ENCODE data around the gene SLC12A5.

The SLC12A5 gene

DNA sequence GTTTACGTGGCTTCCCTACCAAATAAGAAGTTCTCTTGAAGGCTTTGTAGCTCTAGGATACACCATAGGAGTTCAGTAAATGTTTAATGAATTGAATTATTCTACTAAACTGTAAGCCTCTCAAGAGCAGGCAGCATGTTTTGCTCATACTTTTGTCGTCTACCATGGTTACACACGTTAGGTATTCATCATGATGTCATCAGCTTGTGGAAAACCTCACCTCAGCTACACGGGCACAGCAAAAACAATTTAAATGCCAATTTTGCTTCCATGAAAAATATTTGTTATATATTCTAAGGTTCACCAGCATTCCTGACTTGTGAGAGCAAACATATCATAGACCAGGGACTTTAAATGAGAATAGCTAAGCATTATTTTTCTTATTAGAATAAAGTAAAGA, 44.0 kb downstream of the SLC12A5 start:
- Histone ChIP-seq H3K36me3 (ENCODE audit: control insufficient read depth, insufficient read depth, low read length) (peaks cover 54% of the 10 kb centered on the region), H3K4me1 (ENCODE audit: control insufficient read depth, insufficient read depth, low read length, poor library complexity, severe bottlenecking) (no peaks in the 10 kb centered on the region), H3K27me3 (replicated peaks; ENCODE audit: control insufficient read depth, insufficient read depth, low read length, poor library complexity, severe bottlenecking) (no peaks in the 10 kb centered on the region), H3K4me3 (ENCODE audit: insufficient read depth, low read depth, low read length, poor library complexity, severe bottlenecking) (no peak overlapping the region), H3K9me3 (ENCODE audit: control insufficient read depth, low read length) (no peaks in the 10 kb centered on the region), H3K27ac (ENCODE audit: insufficient read depth, low read length, poor library complexity, severe bottlenecking) (no peak overlapping the region)
- no peak for DNase-seq

DNA sequence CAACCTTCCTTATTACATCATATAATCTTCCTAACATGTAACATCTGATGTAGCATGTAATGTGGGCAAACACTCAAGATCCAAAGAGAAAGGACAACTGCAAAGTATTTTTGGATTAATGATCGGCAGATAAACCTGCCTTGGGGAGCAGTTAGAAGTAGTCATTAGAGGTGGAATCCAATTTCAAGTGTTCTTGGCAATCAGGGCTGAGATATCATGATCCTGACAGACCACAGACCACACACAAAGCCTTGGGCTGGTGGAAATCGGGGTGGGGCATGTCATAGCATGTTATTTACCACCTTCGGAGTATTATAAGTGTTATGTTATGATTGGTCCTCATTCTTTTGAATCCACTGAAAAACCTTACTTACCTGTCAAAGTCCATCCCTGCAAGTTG, 44.4 kb downstream of the SLC12A5 start:
- Histone ChIP-seq H3K36me3 (ENCODE audit: control insufficient read depth, insufficient read depth, low read length) (peaks cover 54% of the 10 kb centered on the region), H3K27me3 (replicated peaks; ENCODE audit: control insufficient read depth, insufficient read depth, low read length, poor library complexity, severe bottlenecking) (no peaks in the 10 kb centered on the region), H3K4me1 (ENCODE audit: control insufficient read depth, insufficient read depth, low read length, poor library complexity, severe bottlenecking) (no peaks in the 10 kb centered on the region), H3K9me3 (ENCODE audit: control insufficient read depth, low read length) (no peaks in the 10 kb centered on the region), H3K4me3 (ENCODE audit: insufficient read depth, low read depth, low read length, poor library complexity, severe bottlenecking) (no peak overlapping the region), H3K27ac (ENCODE audit: insufficient read depth, low read length, poor library complexity, severe bottlenecking) (no peak overlapping the region)
- no peak for DNase-seq

- no peak for DNase-seq
- Histone ChIP-seq H3K27me3 (replicated peaks; ENCODE audit: control insufficient read depth, insufficient read depth, low read length, poor library complexity, severe bottlenecking) (no peaks in the 10 kb centered on the region), H3K4me3 (ENCODE audit: insufficient read depth, low read depth, low read length, poor library complexity, severe bottlenecking) (no peak overlapping the region), H3K9me3 (ENCODE audit: control insufficient read depth, low read length) (no peaks in the 10 kb centered on the region), H3K36me3 (ENCODE audit: control insufficient read depth, insufficient read depth, low read length) (peaks cover 55% of the 10 kb centered on the region), H3K4me1 (ENCODE audit: control insufficient read depth, insufficient read depth, low read length, poor library complexity, severe bottlenecking) (no peaks in the 10 kb centered on the region), H3K27ac (ENCODE audit: insufficient read depth, low read length, poor library complexity, severe bottlenecking) (no peak overlapping the region)
These were observed 45.0 kb downstream of the SLC12A5 start for GRCh38 chr20:46074006-46074405.

GRCh38 chr20:46076806-46077205, 47.8 kb downstream of the SLC12A5 start:
- Histone ChIP-seq H3K27ac (ENCODE audit: insufficient read depth, low read length, poor library complexity, severe bottlenecking) (no peak overlapping the region), H3K27me3 (replicated peaks; ENCODE audit: control insufficient read depth, insufficient read depth, low read length, poor library complexity, severe bottlenecking) (no peaks in the 10 kb centered on the region), H3K4me3 (ENCODE audit: insufficient read depth, low read depth, low read length, poor library complexity, severe bottlenecking) (no peak overlapping the region), H3K36me3 (ENCODE audit: control insufficient read depth, insufficient read depth, low read length) (peaks cover 45% of the 10 kb centered on the region), H3K4me1 (ENCODE audit: control insufficient read depth, insufficient read depth, low read length, poor library complexity, severe bottlenecking) (peaks cover 3% of the 10 kb centered on the region), H3K9me3 (ENCODE audit: control insufficient read depth, low read length) (no peaks in the 10 kb centered on the region)
- DNase-seq = no peak

DNA sequence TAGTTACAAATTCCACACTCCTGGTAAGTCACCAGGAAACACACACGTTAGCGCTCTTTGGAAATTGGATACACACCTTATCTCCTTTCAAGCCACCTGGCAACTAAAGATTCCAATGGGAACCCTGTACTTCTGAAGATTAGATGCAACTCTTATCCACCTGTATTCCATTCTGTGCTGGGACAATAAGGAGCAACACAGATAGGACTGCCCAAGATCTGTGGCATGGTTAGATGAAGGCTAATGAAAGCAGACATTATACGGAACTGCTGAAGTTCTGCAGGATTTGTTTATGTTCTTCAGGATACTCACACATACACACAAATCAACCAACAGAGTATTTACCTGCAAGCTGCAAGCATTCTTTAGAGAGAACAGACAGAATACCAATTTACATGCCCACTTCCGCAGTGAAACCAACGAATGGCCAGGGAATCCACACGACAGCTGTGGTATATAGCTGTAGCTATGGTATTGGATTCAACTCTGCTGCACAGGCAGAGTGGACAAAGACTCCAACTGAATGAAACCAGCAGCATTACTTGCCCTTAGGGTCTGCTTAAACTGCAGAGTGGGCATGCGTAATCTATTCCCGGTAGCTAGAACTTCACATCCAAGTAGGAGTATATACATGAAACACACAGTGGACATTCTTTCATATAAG, 48.8 kb downstream of the SLC12A5 start:
- H3K27ac ChIP-seq (ENCODE audit: insufficient read depth, low read length, poor library complexity, severe bottlenecking) = no peak overlapping the region
- no peaks in the 10 kb centered on the region for H3K9me3 ChIP-seq (ENCODE audit: control insufficient read depth, low read length)
- no peaks in the 10 kb centered on the region for H3K27me3 ChIP-seq (replicated peaks; ENCODE audit: control insufficient read depth, insufficient read depth, low read length, poor library complexity, severe bottlenecking)
- peaks cover 45% of the 10 kb centered on the region for H3K36me3 ChIP-seq (ENCODE audit: control insufficient read depth, insufficient read depth, low read length)
- DNase-seq = no peak
- H3K4me1 ChIP-seq (ENCODE audit: control insufficient read depth, insufficient read depth, low read length, poor library complexity, severe bottlenecking) = peaks cover 5% of the 10 kb centered on the region
- H3K4me3 ChIP-seq (ENCODE audit: insufficient read depth, low read depth, low read length, poor library complexity, severe bottlenecking) = no peak overlapping the region

DNA sequence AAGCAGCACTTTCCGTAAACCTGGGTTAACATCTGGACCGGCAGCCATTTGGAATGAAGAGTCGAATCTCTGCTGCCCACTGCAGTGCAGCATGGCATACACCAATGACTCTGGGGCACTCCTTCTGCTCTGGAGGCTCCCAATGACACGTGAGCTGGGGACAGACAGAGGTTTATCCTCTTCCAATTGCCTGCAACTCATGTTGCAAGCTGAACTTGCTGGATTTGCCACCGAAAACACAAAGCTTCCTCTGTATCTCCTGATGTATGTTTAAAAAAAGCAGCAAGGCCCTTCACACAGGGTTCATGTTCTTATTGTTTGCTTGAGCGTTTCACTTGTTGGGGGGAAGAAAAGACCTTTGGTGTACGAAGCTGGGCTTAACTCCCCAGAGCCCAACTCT, 49.9 kb downstream of the SLC12A5 start:
- H3K9me3 ChIP-seq (ENCODE audit: control insufficient read depth, low read length) = no peaks in the 10 kb centered on the region
- H3K27me3 ChIP-seq (replicated peaks; ENCODE audit: control insufficient read depth, insufficient read depth, low read length, poor library complexity, severe bottlenecking) = no peaks in the 10 kb centered on the region
- peaks cover 45% of the 10 kb centered on the region for H3K36me3 ChIP-seq (ENCODE audit: control insufficient read depth, insufficient read depth, low read length)
- no peak overlapping the region for H3K27ac ChIP-seq (ENCODE audit: insufficient read depth, low read length, poor library complexity, severe bottlenecking)
- DNase-seq = no peak
- H3K4me1 ChIP-seq (ENCODE audit: control insufficient read depth, insufficient read depth, low read length, poor library complexity, severe bottlenecking) = peaks cover 5% of the 10 kb centered on the region
- no peak overlapping the region for H3K4me3 ChIP-seq (ENCODE audit: insufficient read depth, low read depth, low read length, poor library complexity, severe bottlenecking)

- no peak overlapping the region for H3K4me3 ChIP-seq (ENCODE audit: insufficient read depth, low read depth, low read length, poor library complexity, severe bottlenecking)
- no peak for DNase-seq
- H3K9me3 ChIP-seq (ENCODE audit: control insufficient read depth, low read length) = no peaks in the 10 kb centered on the region
- no peak overlapping the region for H3K27ac ChIP-seq (ENCODE audit: insufficient read depth, low read length, poor library complexity, severe bottlenecking)
- H3K36me3 ChIP-seq (ENCODE audit: control insufficient read depth, insufficient read depth, low read length) = peaks cover 30% of the 10 kb centered on the region
- peaks cover 5% of the 10 kb centered on the region for H3K4me1 ChIP-seq (ENCODE audit: control insufficient read depth, insufficient read depth, low read length, poor library complexity, severe bottlenecking)
- H3K27me3 ChIP-seq (replicated peaks; ENCODE audit: control insufficient read depth, insufficient read depth, low read length, poor library complexity, severe bottlenecking) = no peaks in the 10 kb centered on the region
These were observed 52.1 kb downstream of the SLC12A5 start for GRCh38 chr20:46081074-46081473.

DNA sequence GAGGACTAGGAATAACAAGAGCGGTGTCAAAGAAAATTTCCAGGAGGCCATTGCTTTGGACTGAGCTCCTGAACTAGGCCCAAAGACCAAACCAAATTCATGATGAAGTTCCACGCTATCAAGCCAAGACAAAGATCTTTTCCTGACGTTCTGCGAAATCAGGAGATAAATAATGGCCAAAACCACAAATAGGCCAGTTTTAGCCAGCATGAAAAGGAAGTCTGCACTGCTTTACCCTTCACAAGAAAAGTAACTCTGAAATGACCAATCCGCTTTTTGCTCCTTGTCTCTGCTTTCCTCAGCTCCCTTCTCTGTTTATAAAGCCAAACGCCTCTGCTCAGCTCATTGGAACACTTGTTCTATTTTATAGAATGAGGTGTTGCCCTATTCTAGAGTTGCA, 54.1 kb downstream of the SLC12A5 start:
- Histone ChIP-seq H3K36me3 (ENCODE audit: control insufficient read depth, insufficient read depth, low read length) (peaks cover 15% of the 10 kb centered on the region), H3K4me1 (ENCODE audit: control insufficient read depth, insufficient read depth, low read length, poor library complexity, severe bottlenecking) (peaks cover 13% of the 10 kb centered on the region), H3K9me3 (ENCODE audit: control insufficient read depth, low read length) (no peaks in the 10 kb centered on the region), H3K4me3 (ENCODE audit: insufficient read depth, low read depth, low read length, poor library complexity, severe bottlenecking) (no peak overlapping the region), H3K27ac (ENCODE audit: insufficient read depth, low read length, poor library complexity, severe bottlenecking) (no peak overlapping the region), H3K27me3 (replicated peaks; ENCODE audit: control insufficient read depth, insufficient read depth, low read length, poor library complexity, severe bottlenecking) (no peaks in the 10 kb centered on the region)
- DNase-seq = no peak

GRCh38 chr20:46083531-46084061, 54.6 kb downstream of the SLC12A5 start:
- H3K4me1 ChIP-seq (ENCODE audit: control insufficient read depth, insufficient read depth, low read length, poor library complexity, severe bottlenecking) = peaks cover 18% of the 10 kb centered on the region
- no peak for DNase-seq
- H3K27ac ChIP-seq (ENCODE audit: insufficient read depth, low read length, poor library complexity, severe bottlenecking) = no peak overlapping the region
- no peaks in the 10 kb centered on the region for H3K27me3 ChIP-seq (replicated peaks; ENCODE audit: control insufficient read depth, insufficient read depth, low read length, poor library complexity, severe bottlenecking)
- no peak overlapping the region for H3K4me3 ChIP-seq (ENCODE audit: insufficient read depth, low read depth, low read length, poor library complexity, severe bottlenecking)
- H3K9me3 ChIP-seq (ENCODE audit: control insufficient read depth, low read length) = no peaks in the 10 kb centered on the region
- H3K36me3 ChIP-seq (ENCODE audit: control insufficient read depth, insufficient read depth, low read length) = peaks cover 10% of the 10 kb centered on the region

- peaks cover 23% of the 10 kb centered on the region for H3K4me1 ChIP-seq (ENCODE audit: control insufficient read depth, insufficient read depth, low read length, poor library complexity, severe bottlenecking)
- DNase-seq = no peak
These were observed 55.8 kb downstream of the SLC12A5 start for GRCh38 chr20:46084805-46085178.

More at GRCh38 chr20:46084805-46085178, 55.8 kb downstream of the SLC12A5 start:
- no peaks in the 10 kb centered on the region for H3K36me3 ChIP-seq (ENCODE audit: control insufficient read depth, insufficient read depth, low read length)
- no peaks in the 10 kb centered on the region for H3K9me3 ChIP-seq (ENCODE audit: control insufficient read depth, low read length)
- no peaks in the 10 kb centered on the region for H3K27me3 ChIP-seq (replicated peaks; ENCODE audit: control insufficient read depth, insufficient read depth, low read length, poor library complexity, severe bottlenecking)
- H3K4me3 ChIP-seq (ENCODE audit: insufficient read depth, low read depth, low read length, poor library complexity, severe bottlenecking) = no peak overlapping the region
- no peak overlapping the region for H3K27ac ChIP-seq (ENCODE audit: insufficient read depth, low read length, poor library complexity, severe bottlenecking)

All from effector memory CD4-positive, alpha-beta T cell (primary cell).